ENCODE data around the gene KANSL3. TPM values are rescaled to one million over a fixed set of nuclear protein-coding genes. Genes with fewer than 3 reads are reported as not detected.

The KANSL3 gene
- total and polyA plus RNA-seq, 9 of the 15 experiments (the other 6 are each of a cell fraction or from before 2014, with no cell fraction given): 11.3 to 43.7 (median 27.9) TPM

DNA sequence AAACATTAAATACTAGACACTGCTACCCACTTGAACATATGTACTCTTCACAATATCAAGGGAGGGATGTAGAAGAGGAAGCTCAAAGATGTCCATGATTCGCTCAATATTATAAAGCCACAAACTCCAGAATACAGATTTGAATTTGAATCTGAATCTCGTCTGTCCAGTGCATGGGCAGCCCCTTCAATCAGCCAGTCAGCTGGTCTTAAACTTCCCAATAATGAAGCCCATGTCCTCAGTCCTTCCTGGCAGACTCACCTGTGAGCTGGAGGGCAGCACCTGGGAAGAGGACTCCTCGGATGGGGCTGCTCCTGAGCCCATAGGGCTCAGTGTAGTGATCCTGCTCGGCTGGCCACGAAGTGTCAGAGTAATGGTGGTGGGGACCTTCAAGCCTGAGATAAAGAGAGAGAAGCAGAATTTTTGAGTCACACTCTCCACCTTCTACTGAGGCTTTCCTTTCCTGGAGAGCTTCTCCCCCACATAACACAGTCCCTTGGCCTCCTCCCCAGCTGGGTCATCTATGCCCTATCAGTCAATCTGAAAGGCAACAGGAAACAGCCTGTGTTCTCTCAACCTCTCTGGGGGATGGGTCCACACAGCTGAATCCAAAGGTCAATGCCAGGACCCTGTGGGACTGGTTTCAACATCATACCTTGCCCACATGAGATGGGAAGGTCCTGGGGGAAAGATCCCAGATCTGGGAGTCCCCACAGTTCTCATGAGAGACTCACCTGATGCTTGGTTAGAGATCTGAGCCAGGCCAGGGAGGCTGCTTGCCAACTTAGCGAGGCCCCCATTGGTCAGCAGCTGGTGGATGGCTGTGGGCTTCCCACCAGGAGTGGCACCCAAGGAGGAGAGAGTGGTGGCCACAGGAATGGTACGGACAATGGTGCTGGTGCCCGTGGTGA, 36.5 kb downstream of the KANSL3 start (continued):
- TF ChIP-seq, protein P1, sequence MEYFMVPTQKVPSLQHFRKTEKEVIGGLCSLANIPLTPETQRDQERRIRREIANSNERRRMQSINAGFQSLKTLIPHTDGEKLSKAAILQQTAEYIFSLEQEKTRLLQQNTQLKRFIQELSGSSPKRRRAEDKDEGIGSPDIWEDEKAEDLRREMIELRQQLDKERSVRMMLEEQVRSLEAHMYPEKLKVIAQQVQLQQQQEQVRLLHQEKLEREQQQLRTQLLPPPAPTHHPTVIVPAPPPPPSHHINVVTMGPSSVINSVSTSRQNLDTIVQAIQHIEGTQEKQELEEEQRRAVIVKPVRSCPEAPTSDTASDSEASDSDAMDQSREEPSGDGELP (CRISPR knock-in tag; IDR thresholded peaks at IDR 0.05; ENCODE audit: borderline replicate concordance): peak; percentile 83; the same call in 1 of the 2 replicates
- TF ChIP-seq MYNN (IDR thresholded peaks at IDR 0.05) (no peak; the same call in 1 of the 2 replicates), MYNN (CRISPR knock-in tag; IDR thresholded peaks at IDR 0.05) (no peak), PHTF2 (CRISPR knock-in tag; IDR thresholded peaks at IDR 0.05) (no peak), ZKSCAN8 (CRISPR knock-in tag; IDR thresholded peaks at IDR 0.05) (peak; percentile 37; the same call in 1 of the 2 replicates), POLR2AphosphoS2 (IDR thresholded peaks at IDR 0.05; ENCODE audit: low read length) (no peak), YY1 (IDR thresholded peaks at IDR 0.05; ENCODE audit: borderline replicate concordance in 1 of 3, control insufficient read depth in 1 of 3, extremely low read depth in 1 of 3, insufficient read depth in 3 of 3, insufficient read length in 1 of 3, insufficient replicate concordance in 2 of 3, low read depth in 1 of 3, low read length in 2 of 3) (no peak), ZNF75A (CRISPR knock-in tag; IDR thresholded peaks at IDR 0.05) (peak; percentile 46; the same call in 1 of the 2 replicates), ZNF146 (CRISPR knock-in tag; IDR thresholded peaks at IDR 0.05; ENCODE audit: unreplicated experiment) (no peak)
- TF ChIP-seq, protein P2, sequence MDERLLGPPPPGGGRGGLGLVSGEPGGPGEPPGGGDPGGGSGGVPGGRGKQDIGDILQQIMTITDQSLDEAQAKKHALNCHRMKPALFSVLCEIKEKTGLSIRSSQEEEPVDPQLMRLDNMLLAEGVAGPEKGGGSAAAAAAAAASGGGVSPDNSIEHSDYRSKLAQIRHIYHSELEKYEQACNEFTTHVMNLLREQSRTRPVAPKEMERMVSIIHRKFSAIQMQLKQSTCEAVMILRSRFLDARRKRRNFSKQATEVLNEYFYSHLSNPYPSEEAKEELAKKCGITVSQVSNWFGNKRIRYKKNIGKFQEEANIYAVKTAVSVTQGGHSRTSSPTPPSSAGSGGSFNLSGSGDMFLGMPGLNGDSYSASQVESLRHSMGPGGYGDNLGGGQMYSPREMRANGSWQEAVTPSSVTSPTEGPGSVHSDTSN (CRISPR knock-in tag; IDR thresholded peaks at IDR 0.05; ENCODE audit: low read depth): no peak
- TF ChIP-seq, protein P2 (tag; conservative IDR thresholded peaks at IDR 0.05; ENCODE audit: low read depth): 0 out of 2 replicates have a peak, but pooled peaks have one; percentile 36
- TF ChIP-seq, protein P3, sequence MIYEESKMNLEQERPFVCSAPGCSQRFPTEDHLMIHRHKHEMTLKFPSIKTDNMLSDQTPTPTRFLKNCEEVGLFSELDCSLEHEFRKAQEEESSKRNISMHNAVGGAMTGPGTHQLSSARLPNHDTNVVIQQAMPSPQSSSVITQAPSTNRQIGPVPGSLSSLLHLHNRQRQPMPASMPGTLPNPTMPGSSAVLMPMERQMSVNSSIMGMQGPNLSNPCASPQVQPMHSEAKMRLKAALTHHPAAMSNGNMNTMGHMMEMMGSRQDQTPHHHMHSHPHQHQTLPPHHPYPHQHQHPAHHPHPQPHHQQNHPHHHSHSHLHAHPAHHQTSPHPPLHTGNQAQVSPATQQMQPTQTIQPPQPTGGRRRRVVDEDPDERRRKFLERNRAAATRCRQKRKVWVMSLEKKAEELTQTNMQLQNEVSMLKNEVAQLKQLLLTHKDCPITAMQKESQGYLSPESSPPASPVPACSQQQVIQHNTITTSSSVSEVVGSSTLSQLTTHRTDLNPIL (CRISPR knock-in tag; IDR thresholded peaks at IDR 0.05): no peak
- TF ChIP-seq, protein P4, sequence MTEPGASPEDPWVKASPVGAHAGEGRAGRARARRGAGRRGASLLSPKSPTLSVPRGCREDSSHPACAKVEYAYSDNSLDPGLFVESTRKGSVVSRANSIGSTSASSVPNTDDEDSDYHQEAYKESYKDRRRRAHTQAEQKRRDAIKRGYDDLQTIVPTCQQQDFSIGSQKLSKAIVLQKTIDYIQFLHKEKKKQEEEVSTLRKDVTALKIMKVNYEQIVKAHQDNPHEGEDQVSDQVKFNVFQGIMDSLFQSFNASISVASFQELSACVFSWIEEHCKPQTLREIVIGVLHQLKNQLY (CRISPR knock-in tag; conservative IDR thresholded peaks at IDR 0.05): no peak
- TF ChIP-seq, protein P5, sequence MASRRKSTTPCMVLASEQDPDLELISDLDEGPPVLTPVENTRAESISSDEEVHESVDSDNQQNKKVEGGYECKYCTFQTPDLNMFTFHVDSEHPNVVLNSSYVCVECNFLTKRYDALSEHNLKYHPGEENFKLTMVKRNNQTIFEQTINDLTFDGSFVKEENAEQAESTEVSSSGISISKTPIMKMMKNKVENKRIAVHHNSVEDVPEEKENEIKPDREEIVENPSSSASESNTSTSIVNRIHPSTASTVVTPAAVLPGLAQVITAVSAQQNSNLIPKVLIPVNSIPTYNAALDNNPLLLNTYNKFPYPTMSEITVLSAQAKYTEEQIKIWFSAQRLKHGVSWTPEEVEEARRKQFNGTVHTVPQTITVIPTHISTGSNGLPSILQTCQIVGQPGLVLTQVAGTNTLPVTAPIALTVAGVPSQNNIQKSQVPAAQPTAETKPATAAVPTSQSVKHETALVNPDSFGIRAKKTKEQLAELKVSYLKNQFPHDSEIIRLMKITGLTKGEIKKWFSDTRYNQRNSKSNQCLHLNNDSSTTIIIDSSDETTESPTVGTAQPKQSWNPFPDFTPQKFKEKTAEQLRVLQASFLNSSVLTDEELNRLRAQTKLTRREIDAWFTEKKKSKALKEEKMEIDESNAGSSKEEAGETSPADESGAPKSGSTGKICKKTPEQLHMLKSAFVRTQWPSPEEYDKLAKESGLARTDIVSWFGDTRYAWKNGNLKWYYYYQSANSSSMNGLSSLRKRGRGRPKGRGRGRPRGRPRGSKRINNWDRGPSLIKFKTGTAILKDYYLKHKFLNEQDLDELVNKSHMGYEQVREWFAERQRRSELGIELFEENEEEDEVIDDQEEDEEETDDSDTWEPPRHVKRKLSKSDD (conservative IDR thresholded peaks at IDR 0.05; ENCODE audit: low read length): no peak
- TF ChIP-seq, protein P6, sequence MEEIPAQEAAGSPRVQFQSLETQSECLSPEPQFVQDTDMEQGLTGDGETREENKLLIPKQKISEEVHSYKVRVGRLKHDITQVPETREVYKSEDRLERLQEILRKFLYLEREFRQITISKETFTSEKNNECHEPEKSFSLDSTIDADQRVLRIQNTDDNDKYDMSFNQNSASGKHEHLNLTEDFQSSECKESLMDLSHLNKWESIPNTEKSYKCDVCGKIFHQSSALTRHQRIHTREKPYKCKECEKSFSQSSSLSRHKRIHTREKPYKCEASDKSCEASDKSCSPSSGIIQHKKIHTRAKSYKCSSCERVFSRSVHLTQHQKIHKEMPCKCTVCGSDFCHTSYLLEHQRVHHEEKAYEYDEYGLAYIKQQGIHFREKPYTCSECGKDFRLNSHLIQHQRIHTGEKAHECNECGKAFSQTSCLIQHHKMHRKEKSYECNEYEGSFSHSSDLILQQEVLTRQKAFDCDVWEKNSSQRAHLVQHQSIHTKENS (CRISPR knock-in tag; IDR thresholded peaks at IDR 0.05): no peak

Measured in K562 (cell line).